Measurements from ENCODE around the gene MAPKAPK2.
A peak's percentile ranks its signal among the peaks of the same experiment; 100 is the strongest.

MAPKAPK2 gene

GRCh38 chr1:206658981-206659273, 25.8 kb upstream of the MAPKAPK2 start:
- FAIRE-seq (no peak), DNase-seq (ENCODE audit: insufficient read length, low spot score) (no peak)

- FAIRE-seq, result no peak
- no peak for DNase-seq (ENCODE audit: insufficient read length, low spot score)
These were observed 24.6 kb upstream of the MAPKAPK2 start for GRCh38 chr1:206660136-206660535.

DNA sequence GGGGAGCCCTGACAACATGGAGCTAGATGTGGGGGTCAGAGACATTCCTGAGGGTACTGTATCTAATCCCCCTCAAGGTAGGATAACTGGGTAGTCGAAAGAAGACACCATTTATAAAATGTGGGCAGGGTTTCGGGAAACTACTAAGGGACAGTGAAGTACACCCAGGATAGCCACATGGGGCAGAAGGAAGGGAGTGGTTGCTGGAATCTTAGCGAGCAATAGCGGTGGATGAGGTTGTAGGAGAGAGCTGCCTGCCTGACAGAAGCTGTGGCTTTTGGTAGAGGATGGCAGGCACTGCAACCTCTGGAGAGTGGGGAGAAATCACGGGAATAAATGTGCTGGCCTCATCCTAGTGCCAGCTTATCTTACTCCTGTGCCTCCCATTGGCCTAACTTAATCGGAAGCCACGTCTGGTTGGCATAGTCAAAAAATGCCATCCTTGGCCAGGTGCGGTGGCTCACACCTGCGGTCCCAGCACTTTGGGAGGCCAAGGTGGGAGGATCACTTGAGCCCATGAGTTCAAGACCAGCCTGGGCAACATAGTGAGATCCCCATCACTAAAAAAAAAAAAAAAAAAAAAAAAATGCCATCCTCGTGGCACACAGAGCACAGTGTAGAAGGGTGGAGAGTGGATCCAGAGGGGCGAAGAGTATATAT, 23.4 kb upstream of the MAPKAPK2 start:
- FAIRE-seq (no peak), DNase-seq (ENCODE audit: insufficient read length, low spot score) (no peak)

- no peak for DNase-seq (ENCODE audit: insufficient read length, low spot score)
- no peak for FAIRE-seq
These were observed 22.2 kb upstream of the MAPKAPK2 start for GRCh38 chr1:206662396-206663092.

DNA sequence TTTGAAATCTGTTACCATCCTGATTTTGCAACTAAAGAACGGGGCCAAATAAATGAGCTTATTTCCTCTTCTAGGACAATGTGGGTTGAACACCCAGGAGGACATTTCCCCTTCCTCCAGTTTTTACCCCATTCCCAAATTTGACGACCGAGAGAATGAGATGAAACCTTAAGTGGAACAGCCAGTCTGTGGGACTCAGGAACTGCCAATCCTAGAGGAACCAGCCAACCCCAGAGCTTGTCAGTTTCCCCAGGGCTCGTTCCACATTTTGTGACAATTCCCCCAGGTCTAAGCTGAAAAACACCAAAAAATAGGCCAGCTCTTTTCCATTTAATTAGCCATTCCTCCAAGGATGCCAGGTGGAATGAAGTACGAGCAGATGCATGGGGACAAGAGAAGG, 21.3 kb upstream of the MAPKAPK2 start:
- DNase-seq (ENCODE audit: insufficient read length, low spot score) (no peak), FAIRE-seq (no peak)

GRCh38 chr1:206663832-206664652, 20.7 kb upstream of the MAPKAPK2 start:
- FAIRE-seq, result peak; percentile 83
- peak; percentile 57 for DNase-seq (ENCODE audit: insufficient read length, low spot score)

GRCh38 chr1:206664740-206665139, 20.0 kb upstream of the MAPKAPK2 start:
- DNase-seq (ENCODE audit: insufficient read length, low spot score), result no peak
- no peak for FAIRE-seq

GRCh38 chr1:206666031-206666561, 18.6 kb upstream of the MAPKAPK2 start:
- no peak for DNase-seq (ENCODE audit: insufficient read length, low spot score)
- no peak for FAIRE-seq

DNA sequence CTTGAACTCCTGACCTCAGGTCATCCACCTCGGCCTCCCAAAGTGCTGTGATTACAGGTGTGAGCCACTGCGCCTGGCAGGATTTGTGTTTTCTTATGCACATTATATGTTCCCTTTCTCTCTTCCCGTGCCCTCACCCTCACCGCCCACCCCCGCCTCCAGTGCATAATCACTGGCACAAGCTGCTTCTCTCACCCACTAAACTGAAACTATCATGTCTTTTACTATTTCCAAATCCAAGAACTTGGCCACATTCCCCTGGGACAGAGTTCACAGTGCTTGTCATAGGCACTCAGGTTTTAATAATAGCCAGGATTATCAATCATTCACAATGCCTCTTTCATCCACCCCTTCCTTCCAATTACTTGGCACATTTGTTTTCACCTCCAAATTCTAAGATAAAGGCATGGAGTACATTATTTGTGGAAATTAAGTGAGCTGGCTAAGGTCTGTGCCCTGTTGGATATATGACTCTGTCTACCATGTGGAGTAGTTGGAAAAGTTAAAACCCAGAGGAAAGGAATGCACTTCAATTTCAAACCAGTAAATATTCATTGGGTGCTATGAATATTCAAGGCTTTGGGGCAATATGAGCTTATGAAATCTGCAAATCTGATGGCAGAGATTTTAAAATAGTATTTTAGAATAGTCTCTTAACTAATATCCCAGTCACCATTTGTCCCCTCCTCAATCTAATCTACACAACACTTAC, 17.6 kb upstream of the MAPKAPK2 start:
- FAIRE-seq, result no peak
- no peak for DNase-seq (ENCODE audit: insufficient read length, low spot score)

DNA sequence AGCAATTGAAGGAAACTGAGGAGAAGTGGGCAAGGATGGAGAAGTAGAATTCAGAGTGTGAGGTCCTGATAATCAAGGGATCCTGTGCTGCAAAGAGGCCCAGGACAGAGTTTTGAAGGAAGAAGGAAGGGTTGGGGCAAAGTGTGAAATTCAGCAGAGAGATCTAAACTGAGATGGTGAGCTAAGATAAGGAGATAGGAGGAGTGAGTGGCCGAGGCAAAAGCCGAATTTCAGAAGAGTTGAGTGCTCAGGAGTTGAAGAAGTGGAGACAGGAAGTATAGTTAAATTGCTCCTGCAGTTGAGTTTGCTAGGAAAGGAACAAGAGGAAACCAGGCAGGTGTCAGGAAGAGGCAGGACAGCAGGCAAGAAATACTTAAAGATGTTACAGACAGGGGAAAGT, 16.4 kb upstream of the MAPKAPK2 start:
- FAIRE-seq, result no peak
- DNase-seq (ENCODE audit: insufficient read length, low spot score), result no peak

DNA sequence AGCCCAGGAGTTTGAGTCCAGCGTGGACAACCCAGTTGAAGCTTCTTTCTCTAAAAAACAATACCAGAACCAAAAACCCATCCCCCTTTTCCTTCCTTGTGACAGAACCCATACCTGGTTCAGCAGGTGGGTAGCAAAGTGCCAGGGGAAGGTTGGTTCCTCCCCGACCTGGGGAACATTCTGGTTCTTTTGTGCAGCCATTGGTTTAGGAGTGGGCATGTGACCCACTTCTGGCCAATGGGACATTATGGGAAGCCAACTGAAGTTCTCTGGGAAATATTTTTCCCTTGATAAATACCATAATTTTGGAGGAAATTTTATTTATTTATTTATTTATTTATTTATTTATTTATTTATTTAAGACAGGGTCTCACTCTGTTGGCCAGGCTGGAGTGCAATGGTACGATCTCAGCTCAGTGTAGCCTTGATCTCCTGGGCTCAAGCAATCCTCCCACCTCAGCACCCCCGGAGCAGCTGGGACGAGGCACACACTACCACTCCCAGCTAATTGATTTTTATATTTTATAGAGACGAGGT, 15.8 kb upstream of the MAPKAPK2 start:
- DNase-seq (ENCODE audit: insufficient read length, low spot score), result no peak
- FAIRE-seq, result no peak

GRCh38 chr1:206672011-206672688, 12.6 kb upstream of the MAPKAPK2 start:
- FAIRE-seq, result no peak
- no peak for DNase-seq (ENCODE audit: insufficient read length, low spot score)

DNA sequence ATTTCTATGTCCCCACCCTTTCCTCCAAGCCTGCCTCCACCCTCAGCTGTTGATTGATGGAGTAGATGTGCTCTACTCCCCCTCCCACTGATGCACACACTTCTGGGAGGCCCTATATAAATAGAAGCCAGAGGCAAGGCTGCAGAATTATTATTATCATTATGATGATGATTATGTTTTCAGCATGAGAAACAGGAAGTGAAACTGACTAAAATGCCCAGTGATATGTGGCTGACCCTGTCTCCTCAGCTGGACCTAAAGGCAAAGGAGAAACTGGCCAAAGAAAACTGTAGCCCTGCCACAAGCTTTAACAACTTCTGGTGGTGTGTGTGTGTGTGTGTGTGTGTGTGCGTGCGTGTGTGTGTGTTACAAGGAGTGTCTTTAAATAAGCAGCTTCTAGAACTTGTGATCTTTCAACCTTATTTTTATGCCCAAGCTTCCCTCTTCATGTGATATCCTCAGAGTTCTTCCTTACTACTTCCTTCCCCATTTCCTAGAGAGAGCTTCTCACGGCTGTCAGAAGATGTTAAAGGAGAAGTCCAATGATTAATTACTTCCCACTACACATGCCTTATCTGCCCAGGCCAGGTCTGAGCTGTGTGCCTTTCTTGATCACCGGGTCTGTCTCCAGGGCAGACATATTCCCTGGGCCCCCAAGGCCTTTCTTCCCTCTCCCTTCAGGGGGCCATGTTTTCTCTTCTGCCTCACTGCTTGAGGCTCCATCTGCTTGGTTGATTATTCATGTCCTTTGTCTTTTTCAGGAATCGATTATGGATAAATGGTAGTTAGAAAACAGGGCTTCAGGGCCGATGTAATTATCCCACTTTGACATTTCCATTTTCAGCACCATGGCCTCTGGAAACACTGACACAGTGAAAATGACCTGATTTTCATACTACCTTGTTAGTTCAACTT, 11.6 kb upstream of the MAPKAPK2 start:
- DNase-seq (ENCODE audit: insufficient read length, low spot score), result no peak
- FAIRE-seq, result peak; percentile 21

- FAIRE-seq (no peak), DNase-seq (ENCODE audit: insufficient read length, low spot score) (no peak)
These were observed 10.5 kb upstream of the MAPKAPK2 start for GRCh38 chr1:206674236-206674635.

DNA sequence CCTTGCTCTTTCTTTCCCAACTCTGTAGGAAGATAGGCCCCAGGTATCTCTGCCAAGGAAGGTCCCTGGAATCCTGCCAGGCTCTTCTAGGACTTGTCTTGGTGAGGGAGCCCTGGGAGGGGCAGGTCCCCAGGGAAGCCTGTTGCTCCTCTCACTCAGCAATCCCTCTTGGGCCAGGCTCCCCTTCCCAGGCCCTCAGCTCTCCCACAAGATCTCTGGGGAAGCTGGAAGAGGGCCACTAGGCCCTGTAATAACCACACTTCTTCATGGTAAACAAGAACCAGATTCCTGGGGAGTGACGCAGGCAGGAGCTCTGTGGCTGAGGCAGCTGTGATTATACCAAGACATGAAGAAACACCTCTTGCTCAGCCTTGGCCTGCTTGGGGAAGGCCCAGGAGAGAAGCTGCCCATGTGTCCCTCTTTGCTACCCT, 9.9 kb upstream of the MAPKAPK2 start:
- FAIRE-seq, result no peak
- no peak for DNase-seq (ENCODE audit: insufficient read length, low spot score)

DNA sequence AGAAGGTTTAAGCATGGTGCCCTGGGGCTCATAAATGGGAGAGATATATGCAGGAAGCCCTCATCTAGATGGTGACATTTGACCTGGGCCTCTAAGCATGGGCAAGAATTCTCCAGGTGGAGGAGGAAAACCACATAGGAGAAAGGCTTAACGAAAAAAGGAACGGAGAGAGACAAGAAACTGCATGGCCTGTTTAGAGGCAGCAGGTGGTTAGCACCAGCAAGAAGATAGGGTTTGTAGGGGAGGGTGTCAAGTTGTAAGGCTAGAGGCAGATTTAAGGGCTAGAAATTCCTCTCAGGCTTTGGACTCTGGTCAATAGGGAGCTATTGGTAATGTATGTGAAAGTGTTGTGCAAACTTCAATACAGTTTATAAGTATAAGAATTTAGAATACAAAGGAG, 8.2 kb upstream of the MAPKAPK2 start:
- FAIRE-seq (peak; percentile 66), DNase-seq (ENCODE audit: insufficient read length, low spot score) (no peak)

GRCh38 chr1:206678490-206678889, 6.2 kb upstream of the MAPKAPK2 start:
- peak; percentile 53 for FAIRE-seq
- no peak for DNase-seq (ENCODE audit: insufficient read length, low spot score)

DNA sequence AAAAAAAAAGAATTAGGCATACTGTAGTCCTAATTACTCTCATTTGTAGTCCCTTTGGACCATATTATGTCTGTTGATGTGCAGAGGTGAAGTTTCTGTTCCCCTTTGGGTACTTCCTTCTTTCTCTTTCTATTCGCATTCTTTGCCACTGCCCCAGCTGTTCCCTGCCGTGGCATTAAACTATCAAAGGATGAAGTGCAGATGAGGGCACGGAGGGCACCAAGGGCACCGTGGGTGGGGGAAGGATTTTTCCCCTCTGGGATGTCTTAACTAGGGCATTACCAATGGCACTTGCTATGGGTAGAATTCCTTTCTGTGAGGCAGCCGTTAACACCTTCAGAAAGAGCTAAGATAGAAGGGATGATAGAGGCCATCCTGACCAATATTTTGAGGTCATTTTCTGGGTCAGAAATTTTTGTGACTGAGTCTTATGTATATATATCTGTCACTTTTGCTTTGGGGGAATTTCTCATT, 4.9 kb upstream of the MAPKAPK2 start:
- peak; percentile 62 for DNase-seq (ENCODE audit: insufficient read length, low spot score)
- peak; percentile 78 for FAIRE-seq

GRCh38 chr1:206680279-206680678, 4.4 kb upstream of the MAPKAPK2 start:
- DNase-seq (ENCODE audit: insufficient read length, low spot score) (no peak), FAIRE-seq (peak; percentile 75)
